ENCODE data around the gene PRND. TPM values are rescaled to one million over a fixed set of nuclear protein-coding genes. Genes with fewer than 3 reads are reported as not detected.

The PRND gene
- polyA plus RNA-seq, 3 donors: not detected

DNA sequence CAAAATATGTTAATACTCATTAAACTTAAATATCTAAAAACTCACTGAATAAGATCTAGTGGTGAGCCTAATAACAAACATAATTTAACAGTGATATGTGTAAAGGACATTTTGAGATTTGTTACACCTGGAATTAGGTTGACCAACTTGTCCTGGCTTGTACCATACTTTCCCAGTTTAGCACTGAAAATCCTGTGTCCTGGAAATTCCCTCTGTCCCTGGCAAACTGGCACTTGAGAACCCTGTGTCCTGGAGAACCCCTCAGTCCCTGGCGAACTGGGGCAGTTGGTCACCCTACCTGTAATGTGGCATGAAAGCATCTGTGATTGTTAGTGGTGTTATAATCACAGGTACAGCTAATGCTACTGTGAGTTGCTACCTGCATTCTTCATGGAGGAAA is 6.9 kb upstream of the PRND start:
- Mint-ChIP-seq H3K4me1 (peaks cover 15% of the 10 kb centered on the region), H3K9me3 (peaks cover 0 to 4% (median under 1%) of the 10 kb centered on the region in 7 donors), H3K27me3 (ENCODE audit: low read depth in 3 of 3) (peaks cover 0 to 8% (median 0%) of the 10 kb centered on the region in 3 donors), H3K27ac (no peak overlapping the region), H3K4me3 (no peak overlapping the region), H3K36me3 (no peaks in the 10 kb centered on the region)
- DNase-seq: no peak
- no peak overlapping the region for H3K4me3 ChIP-seq (replicated peaks in 1 of 3; ENCODE audit: low read depth in 2 of 3, low read length in 3 of 3)
- H2AFZ ChIP-seq (ENCODE audit: insufficient read depth, low read depth, low read length, poor library complexity, severe bottlenecking): no peak overlapping the region
- intact Hi-C loops (cut with micrococcal nuclease): no loop called here
- H3K27me3 ChIP-seq (ENCODE audit: control insufficient read depth in 2 of 2, insufficient read depth in 2 of 2, low read length in 2 of 2): no peaks in the 10 kb centered on the region
- peaks cover 9% of the 10 kb centered on the region in 2 donors for H3K4me1 ChIP-seq (ENCODE audit: control insufficient read depth in 1 of 2, insufficient read depth in 2 of 2, low read length in 2 of 2)
- H3K27ac ChIP-seq (ENCODE audit: low read depth in 1 of 2, low read length in 2 of 2): no peak overlapping the region
- H3K4me2 ChIP-seq (replicated peaks; ENCODE audit: extremely low read depth, low read length, poor library complexity, severe bottlenecking): no peak overlapping the region
- no peak overlapping the region for H3K9ac ChIP-seq (ENCODE audit: insufficient read depth, low read length, poor library complexity, severe bottlenecking)
- H3K79me2 ChIP-seq (ENCODE audit: insufficient read depth, low read length): no peaks in the 10 kb centered on the region
- H3K36me3 ChIP-seq (replicated peaks in 1 of 2; ENCODE audit: control insufficient read depth in 1 of 2, insufficient read depth in 2 of 2, low read length in 2 of 2): no peaks in the 10 kb centered on the region
- no peaks in the 10 kb centered on the region for H3K9me3 ChIP-seq (replicated peaks in 1 of 2; ENCODE audit: control insufficient read depth in 1 of 2, insufficient read depth in 1 of 2, low read length in 2 of 2)
- no peak for TF ChIP-seq CTCF (IDR thresholded peaks at IDR 0.05)
- WGBS (ENCODE audit: insufficient coverage): 100% methylated on average over 1 of the region's 1 CpG
- no peaks in the 10 kb centered on the region for H4K20me1 ChIP-seq (ENCODE audit: insufficient read depth, low read length)

GRCh38 chr20:4717816-4718570 is 3.7 kb upstream of the PRND start:
- Mint-ChIP-seq H3K27me3 (ENCODE audit: low read depth in 3 of 3) (peaks cover 0 to 5% (median 4%) of the 10 kb centered on the region in 3 donors), H3K4me3 (no peak overlapping the region), H3K4me1 (peaks cover 25% of the 10 kb centered on the region), H3K9me3 (peaks cover 0 to 4% (median 0%) of the 10 kb centered on the region in 7 donors), H3K36me3 (no peaks in the 10 kb centered on the region), H3K27ac (no peak overlapping the region)
- peaks cover 21 to 23% of the 10 kb centered on the region in 2 donors for H3K4me1 ChIP-seq (ENCODE audit: control insufficient read depth in 1 of 2, insufficient read depth in 2 of 2, low read length in 2 of 2)
- no peaks in the 10 kb centered on the region for H3K27me3 ChIP-seq (ENCODE audit: control insufficient read depth in 2 of 2, insufficient read depth in 2 of 2, low read length in 2 of 2)
- H2AFZ ChIP-seq (ENCODE audit: insufficient read depth, low read depth, low read length, poor library complexity, severe bottlenecking): no peak overlapping the region
- no peaks in the 10 kb centered on the region for H3K36me3 ChIP-seq (replicated peaks in 1 of 2; ENCODE audit: control insufficient read depth in 1 of 2, insufficient read depth in 2 of 2, low read length in 2 of 2)
- no peaks in the 10 kb centered on the region for H3K79me2 ChIP-seq (ENCODE audit: insufficient read depth, low read length)
- TF ChIP-seq CTCF (IDR thresholded peaks at IDR 0.05): no peak
- no peak overlapping the region for H3K4me2 ChIP-seq (replicated peaks; ENCODE audit: extremely low read depth, low read length, poor library complexity, severe bottlenecking)
- no peak overlapping the region for H3K9ac ChIP-seq (ENCODE audit: insufficient read depth, low read length, poor library complexity, severe bottlenecking)
- H3K27ac ChIP-seq (ENCODE audit: low read depth in 1 of 2, low read length in 2 of 2): no peak overlapping the region
- intact Hi-C loops (cut with micrococcal nuclease): no loop called here
- no peak overlapping the region for H3K4me3 ChIP-seq (replicated peaks in 1 of 3; ENCODE audit: low read depth in 2 of 3, low read length in 3 of 3)
- no peak for DNase-seq
- no peaks in the 10 kb centered on the region for H3K9me3 ChIP-seq (replicated peaks in 1 of 2; ENCODE audit: control insufficient read depth in 1 of 2, insufficient read depth in 1 of 2, low read length in 2 of 2)
- H4K20me1 ChIP-seq (ENCODE audit: insufficient read depth, low read length): no peaks in the 10 kb centered on the region
- WGBS (ENCODE audit: insufficient coverage): 100% methylated on average over 1 of the region's 12 CpGs

All from CD14-positive monocyte (primary cell).